ENCODE results near the gene SNX12. TPM values are rescaled to one million over a fixed set of nuclear protein-coding genes. Genes with fewer than 3 reads are reported as not detected.

The SNX12 gene
- total RNA-seq, 3 donors from 2014 or later, result 31.4 to 55.2 (median 44.2) TPM

DNA sequence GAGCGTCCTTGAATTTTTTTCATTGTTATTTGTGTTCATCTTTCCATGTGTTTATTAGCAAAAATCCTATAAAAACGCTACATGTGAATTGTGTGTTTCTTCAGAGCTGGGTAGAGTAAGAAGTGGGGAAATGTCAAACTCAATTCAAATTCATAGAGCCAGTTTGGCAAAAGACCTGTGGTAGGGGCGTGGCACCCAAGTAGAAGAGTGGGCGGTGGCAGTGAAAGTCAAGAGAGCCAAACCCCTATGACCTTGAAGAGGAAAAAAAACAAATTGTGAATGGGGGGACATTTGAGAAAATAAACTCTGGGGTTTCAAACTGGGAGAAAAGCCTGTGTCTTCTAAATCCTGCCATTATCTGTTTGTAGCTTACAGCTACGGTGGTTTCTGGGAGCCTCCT, 23.1 kb upstream of the SNX12 start:
- no peak for DNase-seq (ENCODE audit: low spot score in 2 of 2)
- TF ChIP-seq, protein P1, sequence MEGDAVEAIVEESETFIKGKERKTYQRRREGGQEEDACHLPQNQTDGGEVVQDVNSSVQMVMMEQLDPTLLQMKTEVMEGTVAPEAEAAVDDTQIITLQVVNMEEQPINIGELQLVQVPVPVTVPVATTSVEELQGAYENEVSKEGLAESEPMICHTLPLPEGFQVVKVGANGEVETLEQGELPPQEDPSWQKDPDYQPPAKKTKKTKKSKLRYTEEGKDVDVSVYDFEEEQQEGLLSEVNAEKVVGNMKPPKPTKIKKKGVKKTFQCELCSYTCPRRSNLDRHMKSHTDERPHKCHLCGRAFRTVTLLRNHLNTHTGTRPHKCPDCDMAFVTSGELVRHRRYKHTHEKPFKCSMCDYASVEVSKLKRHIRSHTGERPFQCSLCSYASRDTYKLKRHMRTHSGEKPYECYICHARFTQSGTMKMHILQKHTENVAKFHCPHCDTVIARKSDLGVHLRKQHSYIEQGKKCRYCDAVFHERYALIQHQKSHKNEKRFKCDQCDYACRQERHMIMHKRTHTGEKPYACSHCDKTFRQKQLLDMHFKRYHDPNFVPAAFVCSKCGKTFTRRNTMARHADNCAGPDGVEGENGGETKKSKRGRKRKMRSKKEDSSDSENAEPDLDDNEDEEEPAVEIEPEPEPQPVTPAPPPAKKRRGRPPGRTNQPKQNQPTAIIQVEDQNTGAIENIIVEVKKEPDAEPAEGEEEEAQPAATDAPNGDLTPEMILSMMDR (IDR thresholded peaks at IDR 0.05), result no peak
- TF ChIP-seq POLR2AphosphoS5 (IDR thresholded peaks at IDR 0.05), result no peak
- no peak for TF ChIP-seq POLR2A (IDR thresholded peaks at IDR 0.05)
- Histone ChIP-seq H3K27ac (no peak overlapping the region), H3K36me3 (no peaks in the 10 kb centered on the region), H3K4me1 (no peaks in the 10 kb centered on the region), H3K27me3 (peaks cover 0 to 19% of the 10 kb centered on the region in 2 donors), H3K4me3 (no peak overlapping the region), H3K9me3 (no peaks in the 10 kb centered on the region)
- intact Hi-C loops (cut with DNase I; ENCODE audit: low total_unique reads), result no loop called here

DNA sequence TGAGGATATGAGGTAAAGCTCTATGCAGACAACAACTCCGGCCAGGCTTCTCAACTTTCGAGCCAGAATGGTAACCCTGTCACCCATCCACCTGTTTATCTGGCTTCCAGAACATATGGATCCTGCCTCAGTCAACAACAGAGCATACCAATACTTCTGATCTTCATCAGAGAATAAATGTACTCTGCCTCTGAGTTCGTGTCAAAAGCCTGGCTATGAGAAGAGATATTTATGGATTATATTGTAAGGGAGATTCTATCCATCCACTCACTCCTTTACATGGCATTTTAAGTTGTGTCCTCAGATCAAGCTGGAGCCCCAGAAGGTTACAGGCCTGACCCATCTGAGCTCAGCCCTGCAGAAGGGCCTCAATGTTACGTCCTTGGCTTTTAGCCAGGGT, 17.8 kb upstream of the SNX12 start:
- no peaks in the 10 kb centered on the region for H3K36me3 ChIP-seq
- H3K4me1 ChIP-seq, result no peaks in the 10 kb centered on the region
- H3K27ac ChIP-seq, result no peak overlapping the region
- intact Hi-C loops (cut with DNase I; ENCODE audit: low total_unique reads), result no loop called here
- TF ChIP-seq POLR2A (IDR thresholded peaks at IDR 0.05) (no peak), POLR2AphosphoS5 (IDR thresholded peaks at IDR 0.05) (no peak)
- TF ChIP-seq, protein P1 (IDR thresholded peaks at IDR 0.05), result no peak
- no peaks in the 10 kb centered on the region for H3K9me3 ChIP-seq
- H3K4me3 ChIP-seq, result no peak overlapping the region
- peaks cover 0 to 25% of the 10 kb centered on the region in 2 donors for H3K27me3 ChIP-seq
- no peak for DNase-seq (ENCODE audit: low spot score in 2 of 2)

DNA sequence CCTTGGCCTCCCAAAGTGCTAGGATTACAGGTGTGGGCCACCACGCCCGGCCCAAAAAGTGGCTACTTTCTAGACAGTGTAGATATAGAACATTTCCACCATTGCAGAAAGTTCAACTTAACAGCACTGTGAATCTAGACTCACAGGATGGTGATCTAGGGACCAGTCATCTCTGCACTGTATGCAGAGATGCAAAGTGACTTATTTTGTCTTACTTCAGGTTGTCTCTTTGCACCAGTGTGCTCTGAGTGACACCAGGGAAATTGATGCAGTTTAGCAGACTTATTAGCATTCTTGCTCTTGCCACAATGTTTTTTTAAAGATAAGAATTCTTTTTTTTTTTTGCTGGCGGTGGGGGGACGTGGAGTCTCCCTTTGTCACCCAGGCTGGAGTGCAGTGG, 14.7 kb upstream of the SNX12 start:
- Histone ChIP-seq H3K4me1 (no peaks in the 10 kb centered on the region), H3K27ac (no peak overlapping the region), H3K4me3 (no peak overlapping the region), H3K36me3 (no peaks in the 10 kb centered on the region), H3K9me3 (no peaks in the 10 kb centered on the region), H3K27me3 (peaks cover 0 to 20% of the 10 kb centered on the region in 2 donors)
- intact Hi-C loops (cut with DNase I; ENCODE audit: low total_unique reads), result no loop called here
- DNase-seq (ENCODE audit: low spot score in 2 of 2), result no peak
- TF ChIP-seq, protein P1 (IDR thresholded peaks at IDR 0.05), result no peak
- TF ChIP-seq POLR2A (IDR thresholded peaks at IDR 0.05) (no peak), POLR2AphosphoS5 (IDR thresholded peaks at IDR 0.05) (no peak)

DNA sequence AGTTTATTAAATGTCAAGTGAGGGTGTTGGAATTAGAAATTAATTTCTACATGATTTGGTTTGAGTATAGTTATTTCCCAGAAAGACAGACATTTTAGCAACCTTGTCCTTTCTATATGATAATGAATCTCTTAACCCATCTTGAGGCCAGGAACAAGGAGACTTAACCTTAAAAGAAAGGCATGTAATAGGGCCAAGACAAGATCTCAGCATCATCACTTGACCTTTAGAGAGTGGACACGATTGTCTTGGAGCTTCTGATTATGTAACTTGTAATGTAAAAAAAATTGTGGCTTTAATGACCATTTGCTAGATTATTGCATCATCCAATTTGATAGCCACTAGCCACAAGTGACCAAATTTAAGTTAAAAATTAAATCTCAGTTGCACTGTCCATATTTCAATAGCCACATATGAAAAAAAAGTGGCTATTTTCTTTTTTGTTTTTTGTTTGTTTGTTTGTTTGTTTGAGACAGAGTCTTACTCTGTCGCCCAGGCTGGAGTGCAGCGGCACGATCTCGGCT, 14.1 kb upstream of the SNX12 start:
- intact Hi-C loops (cut with DNase I; ENCODE audit: low total_unique reads), result no loop called here
- peaks cover 0 to 20% of the 10 kb centered on the region in 2 donors for H3K27me3 ChIP-seq
- no peak for DNase-seq (ENCODE audit: low spot score in 2 of 2)

DNA sequence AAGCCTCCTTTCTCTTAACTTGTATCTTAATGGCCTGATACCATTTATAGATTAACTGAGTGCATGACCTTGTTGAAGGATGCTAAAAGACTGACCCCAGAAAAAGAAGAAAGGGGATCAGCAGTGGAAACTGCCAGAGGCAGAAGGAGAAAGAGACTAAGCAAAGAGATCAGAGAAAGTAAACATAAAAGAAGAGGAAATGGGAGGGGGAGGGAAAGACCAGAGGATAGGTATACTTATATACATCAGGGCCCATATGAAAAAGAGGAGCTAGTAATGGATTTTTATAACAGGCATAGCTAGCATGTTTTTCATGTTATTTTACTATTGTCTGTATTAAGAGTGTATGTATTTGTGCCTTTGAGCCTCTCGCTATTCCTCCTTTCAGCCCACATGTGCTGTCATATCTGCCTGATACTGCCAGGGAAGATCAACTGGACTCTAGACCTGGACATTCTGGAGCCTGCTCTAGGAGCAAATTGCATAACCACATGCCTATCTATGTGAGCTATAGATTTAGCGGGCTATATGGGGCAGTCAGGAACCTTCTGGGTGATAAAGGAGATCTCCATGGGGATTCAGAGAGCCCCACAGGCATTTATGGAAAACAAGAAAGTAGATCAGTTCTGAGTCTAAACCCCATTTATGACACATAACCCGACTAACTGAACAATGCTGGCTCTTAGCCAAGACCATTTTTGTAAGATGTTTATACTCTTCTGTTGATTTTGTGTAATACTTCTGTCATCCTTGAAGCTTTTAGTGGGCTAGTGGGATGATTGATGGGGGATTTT, 13.4 kb upstream of the SNX12 start:
- Histone ChIP-seq H3K27me3 (peaks cover 0 to 18% of the 10 kb centered on the region in 2 donors), H3K9me3 (no peaks in the 10 kb centered on the region), H3K4me1 (no peaks in the 10 kb centered on the region), H3K4me3 (no peak overlapping the region), H3K27ac (no peak overlapping the region), H3K36me3 (no peaks in the 10 kb centered on the region)
- TF ChIP-seq, protein P1 (IDR thresholded peaks at IDR 0.05), result no peak
- TF ChIP-seq POLR2A (IDR thresholded peaks at IDR 0.05) (no peak), POLR2AphosphoS5 (IDR thresholded peaks at IDR 0.05) (no peak)
- intact Hi-C loops (cut with DNase I; ENCODE audit: low total_unique reads), result no loop called here
- no peak for DNase-seq (ENCODE audit: low spot score in 2 of 2)

More for the DNA sequence above, 14.1 kb upstream of the SNX12 start:
- H3K4me3 ChIP-seq, result no peak overlapping the region
- no peaks in the 10 kb centered on the region for H3K9me3 ChIP-seq
- no peak for TF ChIP-seq POLR2A (IDR thresholded peaks at IDR 0.05)
- TF ChIP-seq, protein P1 (IDR thresholded peaks at IDR 0.05), result no peak
- H3K36me3 ChIP-seq, result no peaks in the 10 kb centered on the region
- H3K4me1 ChIP-seq, result no peaks in the 10 kb centered on the region
- no peak overlapping the region for H3K27ac ChIP-seq
